ENCODE data around the gene DRAXIN.

The DRAXIN gene

DNA sequence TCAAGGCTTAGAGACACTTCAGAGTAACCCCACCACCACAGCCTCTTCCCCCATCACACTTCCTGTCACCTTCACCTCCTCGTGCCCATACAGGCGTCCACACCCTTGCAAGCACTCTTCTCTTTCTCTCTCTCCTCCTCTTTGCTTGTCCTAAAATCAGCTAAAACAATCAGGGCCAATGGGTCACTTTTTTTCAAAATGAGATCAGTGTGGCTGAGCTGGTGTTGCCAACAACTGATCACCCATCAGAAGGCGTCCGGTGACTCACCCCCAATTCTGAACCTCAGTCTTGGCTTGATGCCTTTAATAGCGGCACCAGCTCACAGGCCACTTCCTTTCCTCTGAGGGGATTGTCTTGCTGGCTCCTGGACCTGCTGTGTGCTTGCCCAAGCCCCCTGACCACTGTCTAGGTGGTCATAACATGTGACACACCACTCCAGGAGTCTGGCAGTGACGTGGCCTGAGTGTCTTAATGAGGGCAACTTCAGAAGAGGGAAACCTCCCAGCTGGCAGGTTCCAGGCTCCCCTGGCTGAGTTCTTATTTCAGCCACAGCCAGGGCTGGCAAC is 1.6 kb downstream of the DRAXIN start:
- Histone ChIP-seq H3K27ac (ENCODE audit: low read length) (no peak overlapping the region), H4K20me1 (ENCODE audit: insufficient read depth, low read length) (no peaks in the 10 kb centered on the region), H2AFZ (ENCODE audit: low read length) (no peak overlapping the region), H3K4me2 (ENCODE audit: low read depth, low read length) (no peak overlapping the region), H3K27me3 (replicated peaks; ENCODE audit: insufficient read depth, low read length) (peaks cover 80% of the 10 kb centered on the region), H3K9ac (ENCODE audit: low read length) (no peak overlapping the region), H3F3A (ENCODE audit: insufficient read depth, low read length) (no peaks in the 10 kb centered on the region), H3K4me1 (ENCODE audit: low read length) (no peaks in the 10 kb centered on the region), H3K79me2 (ENCODE audit: low read length) (no peaks in the 10 kb centered on the region), H3K36me3 (replicated peaks; ENCODE audit: insufficient read depth, low read length) (no peaks in the 10 kb centered on the region), H3K9me3 (replicated peaks; ENCODE audit: insufficient read depth, low read length) (no peaks in the 10 kb centered on the region), H3K4me3 (ENCODE audit: low read length) (no peak overlapping the region), H3K9me2 (replicated peaks; ENCODE audit: insufficient read depth, low read length) (no peaks in the 10 kb centered on the region)
- no peak for TF ChIP-seq EZH2 (optimal IDR thresholded peaks at IDR 0.05; ENCODE audit: low read depth, low read length)
- TF ChIP-seq EZH2phosphoT487 (IDR thresholded peaks at IDR 0.05; ENCODE audit: low read length): no peak
- TF ChIP-seq, protein P1, sequence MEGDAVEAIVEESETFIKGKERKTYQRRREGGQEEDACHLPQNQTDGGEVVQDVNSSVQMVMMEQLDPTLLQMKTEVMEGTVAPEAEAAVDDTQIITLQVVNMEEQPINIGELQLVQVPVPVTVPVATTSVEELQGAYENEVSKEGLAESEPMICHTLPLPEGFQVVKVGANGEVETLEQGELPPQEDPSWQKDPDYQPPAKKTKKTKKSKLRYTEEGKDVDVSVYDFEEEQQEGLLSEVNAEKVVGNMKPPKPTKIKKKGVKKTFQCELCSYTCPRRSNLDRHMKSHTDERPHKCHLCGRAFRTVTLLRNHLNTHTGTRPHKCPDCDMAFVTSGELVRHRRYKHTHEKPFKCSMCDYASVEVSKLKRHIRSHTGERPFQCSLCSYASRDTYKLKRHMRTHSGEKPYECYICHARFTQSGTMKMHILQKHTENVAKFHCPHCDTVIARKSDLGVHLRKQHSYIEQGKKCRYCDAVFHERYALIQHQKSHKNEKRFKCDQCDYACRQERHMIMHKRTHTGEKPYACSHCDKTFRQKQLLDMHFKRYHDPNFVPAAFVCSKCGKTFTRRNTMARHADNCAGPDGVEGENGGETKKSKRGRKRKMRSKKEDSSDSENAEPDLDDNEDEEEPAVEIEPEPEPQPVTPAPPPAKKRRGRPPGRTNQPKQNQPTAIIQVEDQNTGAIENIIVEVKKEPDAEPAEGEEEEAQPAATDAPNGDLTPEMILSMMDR (IDR thresholded peaks at IDR 0.05; ENCODE audit: low read length): no peak
- no peak for DNase-seq

DNA sequence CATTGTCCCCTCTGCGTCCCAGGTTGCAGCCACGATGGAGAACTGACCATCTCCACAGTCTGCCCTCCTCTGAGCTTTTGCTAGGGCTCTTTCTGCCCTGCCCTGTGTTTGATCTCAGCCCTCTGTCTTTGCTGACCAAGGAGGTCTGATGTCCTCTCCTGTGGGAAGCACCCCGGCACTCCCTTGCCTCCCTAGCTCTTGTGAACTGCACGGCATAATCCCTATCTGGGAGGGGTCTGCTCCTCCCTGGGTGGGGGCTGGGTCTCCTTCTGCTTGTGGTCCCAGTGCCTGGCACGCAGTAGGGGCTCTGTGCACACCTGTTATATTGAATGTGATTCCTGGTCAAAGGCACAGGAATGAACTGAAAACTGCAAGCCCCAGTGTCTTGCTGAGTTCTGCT is 2.4 kb downstream of the DRAXIN start:
- H3K27ac ChIP-seq (ENCODE audit: low read length): no peak overlapping the region
- H2AFZ ChIP-seq (ENCODE audit: low read length): no peak overlapping the region
- H3F3A ChIP-seq (ENCODE audit: insufficient read depth, low read length): no peaks in the 10 kb centered on the region
- no peak overlapping the region for H3K4me3 ChIP-seq (ENCODE audit: low read length)
- no peaks in the 10 kb centered on the region for H3K9me3 ChIP-seq (replicated peaks; ENCODE audit: insufficient read depth, low read length)
- no peaks in the 10 kb centered on the region for H3K4me1 ChIP-seq (ENCODE audit: low read length)
- H3K36me3 ChIP-seq (replicated peaks; ENCODE audit: insufficient read depth, low read length): no peaks in the 10 kb centered on the region
- no peaks in the 10 kb centered on the region for H3K79me2 ChIP-seq (ENCODE audit: low read length)
- H3K4me2 ChIP-seq (ENCODE audit: low read depth, low read length): no peak overlapping the region
- no peaks in the 10 kb centered on the region for H3K9me2 ChIP-seq (replicated peaks; ENCODE audit: insufficient read depth, low read length)
- H3K9ac ChIP-seq (ENCODE audit: low read length): no peak overlapping the region
- no peak for TF ChIP-seq EZH2phosphoT487 (IDR thresholded peaks at IDR 0.05; ENCODE audit: low read length)
- TF ChIP-seq, protein P1 (IDR thresholded peaks at IDR 0.05; ENCODE audit: low read length): no peak
- TF ChIP-seq EZH2 (optimal IDR thresholded peaks at IDR 0.05; ENCODE audit: low read depth, low read length): no peak
- DNase-seq: no peak
- H4K20me1 ChIP-seq (ENCODE audit: insufficient read depth, low read length): no peaks in the 10 kb centered on the region
- peaks cover 84% of the 10 kb centered on the region for H3K27me3 ChIP-seq (replicated peaks; ENCODE audit: insufficient read depth, low read length)

DNA sequence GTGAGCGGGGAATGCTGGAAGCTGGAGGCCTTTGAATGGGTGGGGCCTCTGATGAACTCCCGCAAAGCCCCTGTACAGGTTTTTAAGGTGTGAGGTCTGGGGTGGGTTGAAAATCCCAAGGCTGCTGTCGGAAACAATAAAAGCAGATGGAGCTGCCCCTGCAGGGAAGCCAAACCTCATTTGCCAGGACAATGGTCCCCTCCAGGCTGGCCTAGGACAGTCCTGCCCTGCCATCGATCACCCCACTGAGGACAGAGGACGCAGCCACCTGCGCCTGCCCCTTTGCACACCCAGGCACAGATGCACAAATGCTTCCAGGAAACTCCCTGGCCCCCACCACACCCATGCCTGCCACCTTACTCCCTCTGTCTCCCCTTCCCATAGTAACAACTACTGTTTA is 4.4 kb downstream of the DRAXIN start:
- Histone ChIP-seq H4K20me1 (ENCODE audit: insufficient read depth, low read length) (no peaks in the 10 kb centered on the region), H3K9me2 (replicated peaks; ENCODE audit: insufficient read depth, low read length) (no peaks in the 10 kb centered on the region), H2AFZ (ENCODE audit: low read length) (no peak overlapping the region), H3K27ac (ENCODE audit: low read length) (no peak overlapping the region), H3K4me3 (ENCODE audit: low read length) (no peak overlapping the region), H3K4me1 (ENCODE audit: low read length) (no peaks in the 10 kb centered on the region), H3F3A (ENCODE audit: insufficient read depth, low read length) (no peaks in the 10 kb centered on the region), H3K79me2 (ENCODE audit: low read length) (no peaks in the 10 kb centered on the region), H3K9ac (ENCODE audit: low read length) (no peak overlapping the region), H3K9me3 (replicated peaks; ENCODE audit: insufficient read depth, low read length) (no peaks in the 10 kb centered on the region), H3K36me3 (replicated peaks; ENCODE audit: insufficient read depth, low read length) (no peaks in the 10 kb centered on the region), H3K4me2 (ENCODE audit: low read depth, low read length) (no peak overlapping the region), H3K27me3 (replicated peaks; ENCODE audit: insufficient read depth, low read length) (peaks cover 79% of the 10 kb centered on the region)
- TF ChIP-seq EZH2 (optimal IDR thresholded peaks at IDR 0.05; ENCODE audit: low read depth, low read length) (no peak), EZH2phosphoT487 (IDR thresholded peaks at IDR 0.05; ENCODE audit: low read length) (no peak)
- TF ChIP-seq, protein P1 (IDR thresholded peaks at IDR 0.05; ENCODE audit: low read length): no peak
- no peak for DNase-seq

Data from MM.1S (cell line).